ENCODE results near the gene FILIP1L. TPM values are rescaled to one million over a fixed set of nuclear protein-coding genes. Genes with fewer than 3 reads are reported as not detected.

Gene FILIP1L
- total and polyA plus RNA-seq, 2 of the 8 experiments (the other 6 are each of a cell fraction or from before 2014, with no cell fraction given), result 0.06 to 0.09 TPM

- FAIRE-seq (no peak), DNase-seq (ENCODE audit: low read depth in 1 of 2, low spot score in 2 of 2) (no peak)
- H3K4me3 ChIP-seq (ENCODE audit: extremely low read depth in 1 of 4, insufficient read depth in 2 of 4, low read depth in 3 of 4, low read length in 4 of 4), result no peak overlapping the region
- H3K27me3 ChIP-seq (replicated peaks in 1 of 4; ENCODE audit: control insufficient read depth in 3 of 4, extremely low read depth in 1 of 4, insufficient read depth in 3 of 4, low read length in 3 of 4), result no peaks in the 10 kb centered on the region
- H3K56ac ChIP-seq (replicated peaks; ENCODE audit: insufficient read length, low read depth, low read length), result no peak overlapping the region
- H4K8ac ChIP-seq (ENCODE audit: extremely low read depth, insufficient read depth, low read length), result no peak overlapping the region
- H2BK5ac ChIP-seq (ENCODE audit: low read depth, low read length), result no peak overlapping the region
- no peak overlapping the region for H3K9ac ChIP-seq (replicated peaks in 1 of 4; ENCODE audit: extremely low read depth in 1 of 4, low read depth in 3 of 4, low read length in 3 of 4)
- H4K20me1 ChIP-seq (replicated peaks in 1 of 2; ENCODE audit: control insufficient read depth in 1 of 2, insufficient read depth in 2 of 2, low read length in 2 of 2), result no peaks in the 10 kb centered on the region
- H3K4me2 ChIP-seq (ENCODE audit: insufficient read depth in 1 of 2, low read depth in 2 of 2, low read length in 2 of 2), result no peak overlapping the region
- no peaks in the 10 kb centered on the region for H3K79me1 ChIP-seq (ENCODE audit: low read depth, low read length)
- no peak overlapping the region for H2BK120ac ChIP-seq (replicated peaks; ENCODE audit: low read depth, low read length)
- H3K27ac ChIP-seq (ENCODE audit: low read depth, low read length), result no peak overlapping the region
- no peak overlapping the region for H2BK12ac ChIP-seq (ENCODE audit: low read depth, low read length)
- no peaks in the 10 kb centered on the region for H3K9me3 ChIP-seq (ENCODE audit: insufficient read depth in 2 of 2, low read depth in 1 of 2, low read length in 1 of 2)
- peaks cover 0 to 5% of the 10 kb centered on the region in 2 experiments; a peak in 1 of 4 replicates for H3K79me2 ChIP-seq (ENCODE audit: control insufficient read depth in 1 of 2, insufficient read depth in 2 of 2, low read length in 2 of 2)
- H3K4ac ChIP-seq (replicated peaks; ENCODE audit: insufficient read length, low read depth, low read length), result no peak overlapping the region
- WGBS, 2 experiments (ENCODE audit: extremely low coverage in 1 of 2, insufficient coverage in 1 of 2, insufficient read length in 1 of 2, insufficient replicate concordance in 2 of 2, low coverage in 1 of 2, low lambda C conversion rate in 2 of 2, missing lambda C conversion rate in 1 of 2), result 72% methylated on average over 1 of the region's 1 CpG; no CpG with 5 or more reads in 1 of the 2 experiments
- H3K14ac ChIP-seq (ENCODE audit: insufficient read length), result no peak overlapping the region
- H3K18ac ChIP-seq (ENCODE audit: extremely low read depth, low read length), result no peak overlapping the region
- no peaks in the 10 kb centered on the region for H3K23me2 ChIP-seq (ENCODE audit: low read depth, low read length)
- no peaks in the 10 kb centered on the region for H3K36me3 ChIP-seq (ENCODE audit: control insufficient read depth in 2 of 4, insufficient read depth in 4 of 4, low read length in 3 of 4)
- no peak overlapping the region for H3K23ac ChIP-seq (ENCODE audit: insufficient read length)
- peaks cover 3 to 21% (median 12%) of the 10 kb centered on the region in 4 experiments; a peak in 5 of 7 replicates for H3K4me1 ChIP-seq (replicated peaks in 1 of 4; ENCODE audit: control insufficient read depth in 3 of 4, insufficient read depth in 4 of 4, low read length in 3 of 4)
- TF ChIP-seq SIN3A (conservative IDR thresholded peaks at IDR 0.05 in 1 of 2, IDR thresholded peaks at IDR 0.05 in 1 of 2; ENCODE audit: low read depth in 1 of 2, low read length in 2 of 2) (no peak), JUND (IDR thresholded peaks at IDR 0.05; ENCODE audit: low read length) (no peak), CTBP2 (IDR thresholded peaks at IDR 0.05; ENCODE audit: borderline replicate concordance, insufficient read depth, insufficient read length, low read length) (no peak), SRF (IDR thresholded peaks at IDR 0.05; ENCODE audit: low read depth, low read length) (no peak), RXRA (IDR thresholded peaks at IDR 0.05; ENCODE audit: insufficient read depth, low read depth, low read length) (no peak), TCF12 (IDR thresholded peaks at IDR 0.05; ENCODE audit: low read depth, low read length) (no peak), RFX5 (IDR thresholded peaks at IDR 0.05; ENCODE audit: borderline replicate concordance, low read depth, low read length) (no peak), SAP30 (IDR thresholded peaks at IDR 0.05; ENCODE audit: insufficient read depth, insufficient replicate concordance, low read length) (no peak), CEBPB (IDR thresholded peaks at IDR 0.05; ENCODE audit: low read depth, low read length) (no peak)
- TF ChIP-seq, protein P1, sequence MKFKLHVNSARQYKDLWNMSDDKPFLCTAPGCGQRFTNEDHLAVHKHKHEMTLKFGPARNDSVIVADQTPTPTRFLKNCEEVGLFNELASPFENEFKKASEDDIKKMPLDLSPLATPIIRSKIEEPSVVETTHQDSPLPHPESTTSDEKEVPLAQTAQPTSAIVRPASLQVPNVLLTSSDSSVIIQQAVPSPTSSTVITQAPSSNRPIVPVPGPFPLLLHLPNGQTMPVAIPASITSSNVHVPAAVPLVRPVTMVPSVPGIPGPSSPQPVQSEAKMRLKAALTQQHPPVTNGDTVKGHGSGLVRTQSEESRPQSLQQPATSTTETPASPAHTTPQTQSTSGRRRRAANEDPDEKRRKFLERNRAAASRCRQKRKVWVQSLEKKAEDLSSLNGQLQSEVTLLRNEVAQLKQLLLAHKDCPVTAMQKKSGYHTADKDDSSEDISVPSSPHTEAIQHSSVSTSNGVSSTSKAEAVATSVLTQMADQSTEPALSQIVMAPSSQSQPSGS (IDR thresholded peaks at IDR 0.05; ENCODE audit: low read length), result no peak
- H2AK5ac ChIP-seq (ENCODE audit: low read depth, low read length), result no peak overlapping the region
- no peak overlapping the region for H2BK15ac ChIP-seq (ENCODE audit: low read length)
- no peak overlapping the region for H4K5ac ChIP-seq (ENCODE audit: insufficient read length, low read depth, low read length)
- CTCF ChIA-PET (ENCODE audit: partially characterized antibody), result no interaction called here
- no peak overlapping the region for H2BK20ac ChIP-seq (ENCODE audit: low read length)
- POLR2A ChIA-PET (ENCODE audit: partially characterized antibody), result no interaction called here
- no peak overlapping the region for H2AFZ ChIP-seq (ENCODE audit: low read length)
- no peak overlapping the region for H4K91ac ChIP-seq (replicated peaks; ENCODE audit: insufficient read length, low read length)
Observed at GRCh38 chr3:99921986-99922385, 192.3 kb downstream of the FILIP1L start.

Measured in H1 (cell line).